SK-N-SH treated with all-trans-retinoic acid at 6 μM for 48 hours (cell line): ENCODE data around the gene BABAM2.

Experiments used
- BACH2 ChIP-seq: fragments of 250-450 bp; sonication (Bioruptor Pico); IDR thresholded peaks from 2 replicates; pipeline ENCODE4 v1.9.0; 2021; ENCODE audit warnings: mild to moderate bottlenecking, borderline replicate concordance
- CSDC2 ChIP-seq: fragments of 250-450 bp; sonication (Bioruptor Pico); IDR thresholded peaks from 2 replicates; pipeline ENCODE4 v1.5.0; 2020; ENCODE audit warnings: mild to moderate bottlenecking, moderate library complexity
- POU6F1 ChIP-seq: fragments of 250-450 bp; sonication (Bioruptor Pico); IDR thresholded peaks from 2 replicates; pipeline ENCODE4 v1.8.0; 2021; ENCODE audit warnings: low read depth, mild to moderate bottlenecking, moderate library complexity, borderline replicate concordance
- SNAI2 ChIP-seq: fragments of 250-450 bp; sonication (Bioruptor Pico); IDR thresholded peaks from 2 replicates; pipeline ENCODE4 v1.5.0; 2020; ENCODE audit warnings: mild to moderate bottlenecking, moderate library complexity
- TCF4 ChIP-seq: fragments of 250-450 bp; sonication (Bioruptor Pico); IDR thresholded peaks from 2 replicates; pipeline ENCODE4 v1.8.0; 2021; ENCODE audit warnings: mild to moderate bottlenecking, moderate library complexity, borderline replicate concordance
- ZFP30 ChIP-seq: fragments of 450-650 bp; formaldehyde crosslinking; IDR thresholded peaks from 2 replicates; pipeline ENCODE4 v1.5.0; 2022; ENCODE audit warnings: mild to moderate bottlenecking, moderate library complexity
- TF ChIP-seq, protein P1 (sequence below): fragments of 250-450 bp; sonication (Bioruptor Pico); IDR thresholded peaks from 2 replicates; pipeline ENCODE4 v1.8.0; 2020; ENCODE audit warnings: mild to moderate bottlenecking, moderate library complexity, borderline replicate concordance

GRCh38 chr2:28339516-28340175 lies 449.1 kb downstream of the BABAM2 start:
- TF ChIP-seq CSDC2 (CRISPR knock-in tag) (no peak), ZFP30 (CRISPR knock-in tag) (no peak), BACH2 (CRISPR knock-in tag) (no peak), SNAI2 (CRISPR knock-in tag) (no peak), POU6F1 (CRISPR knock-in tag) (no peak), TCF4 (CRISPR knock-in tag) (no peak)
- TF ChIP-seq, protein P1, sequence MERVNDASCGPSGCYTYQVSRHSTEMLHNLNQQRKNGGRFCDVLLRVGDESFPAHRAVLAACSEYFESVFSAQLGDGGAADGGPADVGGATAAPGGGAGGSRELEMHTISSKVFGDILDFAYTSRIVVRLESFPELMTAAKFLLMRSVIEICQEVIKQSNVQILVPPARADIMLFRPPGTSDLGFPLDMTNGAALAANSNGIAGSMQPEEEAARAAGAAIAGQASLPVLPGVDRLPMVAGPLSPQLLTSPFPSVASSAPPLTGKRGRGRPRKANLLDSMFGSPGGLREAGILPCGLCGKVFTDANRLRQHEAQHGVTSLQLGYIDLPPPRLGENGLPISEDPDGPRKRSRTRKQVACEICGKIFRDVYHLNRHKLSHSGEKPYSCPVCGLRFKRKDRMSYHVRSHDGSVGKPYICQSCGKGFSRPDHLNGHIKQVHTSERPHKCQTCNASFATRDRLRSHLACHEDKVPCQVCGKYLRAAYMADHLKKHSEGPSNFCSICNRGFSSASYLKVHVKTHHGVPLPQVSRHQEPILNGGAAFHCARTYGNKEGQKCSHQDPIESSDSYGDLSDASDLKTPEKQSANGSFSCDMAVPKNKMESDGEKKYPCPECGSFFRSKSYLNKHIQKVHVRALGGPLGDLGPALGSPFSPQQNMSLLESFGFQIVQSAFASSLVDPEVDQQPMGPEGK (CRISPR knock-in tag): no peak
